Uterus (tissue), 2 donors: Measurements from ENCODE around the gene TMC2.
A peak's percentile ranks its signal among the peaks of the same experiment; 100 is the strongest.

ENCODE experiments used
- POLR2A ChIP-seq, 2 donors: fragments of 450-650 bp; IDR thresholded peaks; one replicate each; pipeline ENCODE4 v1.6.1; 2016; ENCODE audit warnings: antibody characterized with exemption in 2 of 2, mild to moderate bottlenecking in 1 of 2, moderate library complexity in 1 of 2
- TF ChIP-seq, protein P1 (sequence below), 4 experiments: fragments of 200-600 bp in 2 of 4; fragments of 450-650 bp in 2 of 4; sonication (generic) in 2 of 4; IDR thresholded peaks; one replicate each; pipeline ENCODE4 v1.5.1; 2016 to 2019; ENCODE audit warnings: antibody characterized with exemption in 4 of 4, mild to moderate bottlenecking in 2 of 4, moderate library complexity in 1 of 4

DNA sequence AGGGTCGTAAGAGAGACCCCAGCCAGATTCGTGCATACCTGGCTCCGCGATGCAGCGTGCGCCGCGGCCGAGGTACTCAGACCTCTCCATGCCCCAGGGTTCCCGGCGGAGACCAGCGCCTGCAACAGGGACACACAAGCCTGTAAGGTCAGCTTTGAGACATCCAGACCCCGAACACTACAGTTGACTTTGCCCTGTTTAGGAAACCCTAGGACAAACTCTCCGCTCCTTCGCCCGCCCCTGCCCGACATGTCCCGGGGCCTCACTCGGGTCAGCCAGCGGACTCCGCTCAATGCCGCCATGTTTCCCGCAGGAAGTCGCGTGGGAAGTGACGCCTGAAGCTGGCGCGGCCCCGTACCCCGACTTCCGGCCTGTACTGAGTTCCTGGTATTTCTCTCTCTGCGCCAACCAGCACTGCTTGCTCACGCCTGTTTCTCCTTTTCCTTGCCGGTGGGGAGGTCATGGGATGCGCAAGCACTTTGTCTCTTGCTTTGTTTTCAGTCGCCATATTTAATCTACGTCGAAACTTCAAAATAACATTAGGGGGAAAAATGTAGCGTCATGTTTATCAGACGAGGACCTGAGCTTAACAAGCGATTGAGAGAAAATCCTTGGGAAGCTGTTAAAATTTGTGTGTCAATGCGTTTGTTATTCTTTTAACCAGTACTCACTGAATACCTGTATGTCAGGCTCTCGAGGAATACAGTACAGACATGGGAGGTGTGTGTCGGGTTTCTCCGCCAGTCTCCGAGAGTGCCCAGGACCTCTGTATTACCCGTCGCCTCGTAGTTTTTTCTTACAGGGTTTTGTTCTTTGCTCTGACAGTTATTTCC is 127.7 kb downstream of the TMC2 start, which contains the start of gene IDH3B:
- TF ChIP-seq POLR2A (IDR thresholded peaks at IDR 0.05) = peak; percentile 71 to 80
- TF ChIP-seq, protein P1, sequence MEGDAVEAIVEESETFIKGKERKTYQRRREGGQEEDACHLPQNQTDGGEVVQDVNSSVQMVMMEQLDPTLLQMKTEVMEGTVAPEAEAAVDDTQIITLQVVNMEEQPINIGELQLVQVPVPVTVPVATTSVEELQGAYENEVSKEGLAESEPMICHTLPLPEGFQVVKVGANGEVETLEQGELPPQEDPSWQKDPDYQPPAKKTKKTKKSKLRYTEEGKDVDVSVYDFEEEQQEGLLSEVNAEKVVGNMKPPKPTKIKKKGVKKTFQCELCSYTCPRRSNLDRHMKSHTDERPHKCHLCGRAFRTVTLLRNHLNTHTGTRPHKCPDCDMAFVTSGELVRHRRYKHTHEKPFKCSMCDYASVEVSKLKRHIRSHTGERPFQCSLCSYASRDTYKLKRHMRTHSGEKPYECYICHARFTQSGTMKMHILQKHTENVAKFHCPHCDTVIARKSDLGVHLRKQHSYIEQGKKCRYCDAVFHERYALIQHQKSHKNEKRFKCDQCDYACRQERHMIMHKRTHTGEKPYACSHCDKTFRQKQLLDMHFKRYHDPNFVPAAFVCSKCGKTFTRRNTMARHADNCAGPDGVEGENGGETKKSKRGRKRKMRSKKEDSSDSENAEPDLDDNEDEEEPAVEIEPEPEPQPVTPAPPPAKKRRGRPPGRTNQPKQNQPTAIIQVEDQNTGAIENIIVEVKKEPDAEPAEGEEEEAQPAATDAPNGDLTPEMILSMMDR (IDR thresholded peaks at IDR 0.05) = no peak
